NT2/D1 (cell line): ENCODE results near the gene KIF14.
"Not testable (repeated sequence)": the region's sequence is repeated elsewhere in the genome, so short reads cannot be mapped to it uniquely, and the experiment has no call there.

Experiments used
- DNase-seq: peaks from one replicate; pipeline ENCODE4 v3.0.0-alpha.2; 2011; ENCODE audit warnings: low read depth, low spot score
- H3K27me3 ChIP-seq: 2 replicates; pipeline ENCODE4 v1.6.0; 2011; ENCODE audit warnings: mild to moderate bottlenecking; ENCODE audit not compliant: insufficient read length, insufficient read depth
- H3K36me3 ChIP-seq: 2 replicates; pipeline ENCODE4 v1.6.1; 2011; ENCODE audit warnings: mild to moderate bottlenecking, low read length, mixed read lengths; ENCODE audit not compliant: insufficient read depth, insufficient read length
- H3K4me1 ChIP-seq: 2 replicates; pipeline ENCODE4 v1.5.1; 2011; ENCODE audit not compliant: insufficient read depth, insufficient read length
- H3K4me3 ChIP-seq: 2 replicates; pipeline ENCODE4 v1.5.1; 2011; ENCODE audit warnings: low read depth; ENCODE audit not compliant: insufficient read length
- H3K9ac ChIP-seq: 2 replicates; pipeline ENCODE4 v1.6.0; 2011; ENCODE audit warnings: low read depth; ENCODE audit not compliant: insufficient read length
- H3K9me3 ChIP-seq: 2 replicates; pipeline ENCODE4 v1.5.1; 2011; ENCODE audit warnings: mild to moderate bottlenecking, low read length; ENCODE audit not compliant: insufficient read depth
- SUZ12 ChIP-seq: IDR thresholded peaks from 2 replicates; pipeline ENCODE4 v1.6.1; 2011; ENCODE audit not compliant: insufficient read length, insufficient read depth; ENCODE audit errors: extremely low read depth
- YY1 ChIP-seq: IDR thresholded peaks from 2 replicates; pipeline ENCODE4 v1.6.1; 2011; ENCODE audit not compliant: insufficient read length, insufficient read depth
- ZNF274 ChIP-seq: IDR thresholded peaks from 2 replicates; pipeline ENCODE4 v1.6.1; 2011; ENCODE audit warnings: mild to moderate bottlenecking, low read depth, low read length

Gene KIF14

DNA sequence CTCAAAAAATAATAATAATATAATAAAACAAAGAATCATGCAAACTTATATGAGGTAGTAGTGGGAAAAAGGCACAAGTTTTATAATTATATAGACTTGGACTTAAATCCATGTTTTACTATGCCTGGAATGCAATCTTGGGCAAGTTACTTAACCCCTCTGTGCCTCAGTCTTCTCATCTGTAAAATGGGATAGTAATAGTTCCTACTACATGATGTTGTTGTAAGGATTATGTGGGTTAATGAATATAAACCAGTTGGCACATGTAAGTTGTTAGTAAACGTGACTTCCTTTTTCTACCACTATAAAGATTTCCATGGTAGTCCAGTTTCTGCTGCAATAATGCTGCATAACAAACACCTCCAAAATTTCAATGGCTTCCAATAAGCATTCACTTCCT, 10.8 kb upstream of the KIF14 start:
- Histone ChIP-seq H3K4me1 (no peaks in the 10 kb centered on the region), H3K27me3 (no peaks in the 10 kb centered on the region)

GRCh38 chr1:200630515-200630899, 10.0 kb upstream of the KIF14 start:
- H3K4me3 ChIP-seq, H3K9ac ChIP-seq, H3K4me1 ChIP-seq, H3K9me3 ChIP-seq, H3K27me3 ChIP-seq, DNase-seq, H3K36me3 ChIP-seq: not testable (repeated sequence)

More for the DNA sequence above, 10.8 kb upstream of the KIF14 start:
- H3K9ac ChIP-seq, result no peak overlapping the region
- no peak for DNase-seq
- TF ChIP-seq YY1 (no peak), ZNF274 (no peak), SUZ12 (no peak)
- no peak overlapping the region for H3K4me3 ChIP-seq
- H3K36me3 ChIP-seq, result no peaks in the 10 kb centered on the region
- no peaks in the 10 kb centered on the region for H3K9me3 ChIP-seq

GRCh38 chr1:200629876-200630514, 9.4 kb upstream of the KIF14 start:
- Histone ChIP-seq H3K4me1 (no peaks in the 10 kb centered on the region), H3K9me3 (no peaks in the 10 kb centered on the region), H3K4me3 (no peak overlapping the region), H3K9ac (no peak overlapping the region), H3K27me3 (no peaks in the 10 kb centered on the region), H3K36me3 (no peaks in the 10 kb centered on the region)
- TF ChIP-seq YY1 (no peak), SUZ12 (no peak), ZNF274 (no peak)
- no peak for DNase-seq

GRCh38 chr1:200628223-200628881, 7.8 kb upstream of the KIF14 start:
- no peaks in the 10 kb centered on the region for H3K36me3 ChIP-seq
- H3K4me3 ChIP-seq, result no peak overlapping the region
- no peaks in the 10 kb centered on the region for H3K4me1 ChIP-seq
- no peak for DNase-seq
- H3K9ac ChIP-seq, result no peak overlapping the region
- H3K9me3 ChIP-seq, result no peaks in the 10 kb centered on the region
- H3K27me3 ChIP-seq, result no peaks in the 10 kb centered on the region
- TF ChIP-seq YY1 (no peak), ZNF274 (no peak), SUZ12 (no peak)

- TF ChIP-seq SUZ12 (no peak), YY1 (no peak)
- Histone ChIP-seq H3K9me3 (no peaks in the 10 kb centered on the region), H3K4me1 (no peaks in the 10 kb centered on the region), H3K9ac (no peak overlapping the region), H3K36me3 (no peaks in the 10 kb centered on the region), H3K4me3 (no peak overlapping the region), H3K27me3 (no peaks in the 10 kb centered on the region)
- DNase-seq, result no peak
Observed at GRCh38 chr1:200627575-200628222, 7.1 kb upstream of the KIF14 start.

DNA sequence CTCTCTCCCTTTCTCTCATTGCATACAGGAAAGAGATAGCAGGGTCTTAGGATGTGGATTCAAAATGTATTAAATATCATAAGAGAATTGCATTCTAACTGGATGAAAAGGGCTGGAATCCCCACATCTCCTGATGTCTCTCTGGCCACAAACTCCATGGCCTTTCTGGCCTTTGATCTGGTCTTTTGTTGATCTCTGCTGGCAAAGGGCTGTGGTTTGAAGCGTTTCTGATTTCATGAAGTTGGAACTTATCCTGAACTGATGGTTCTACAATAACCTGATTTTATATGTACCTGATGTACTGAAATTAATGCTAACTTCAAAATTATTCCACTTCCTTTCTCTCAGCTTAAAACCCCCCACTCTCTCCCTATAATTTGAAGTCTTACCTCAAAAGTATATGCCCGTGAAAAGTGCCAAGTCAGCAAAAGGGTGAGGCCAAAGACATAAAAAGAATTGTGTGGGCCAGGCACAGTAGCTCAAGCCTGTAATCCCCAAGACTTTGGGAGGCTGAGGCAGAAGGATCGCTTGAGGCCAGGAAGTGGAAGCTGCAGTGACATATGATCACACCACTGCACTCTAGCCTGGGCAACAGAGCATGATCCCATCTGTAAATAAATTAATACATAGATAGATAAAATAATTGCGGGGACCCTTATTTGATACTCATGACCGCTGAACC, 6.4 kb upstream of the KIF14 start:
- Histone ChIP-seq H3K27me3 (no peaks in the 10 kb centered on the region), H3K36me3 (no peaks in the 10 kb centered on the region), H3K4me3 (no peak overlapping the region), H3K9ac (no peak overlapping the region), H3K4me1 (no peaks in the 10 kb centered on the region), H3K9me3 (no peaks in the 10 kb centered on the region)
- no peak for TF ChIP-seq SUZ12
- DNase-seq, result no peak

DNA sequence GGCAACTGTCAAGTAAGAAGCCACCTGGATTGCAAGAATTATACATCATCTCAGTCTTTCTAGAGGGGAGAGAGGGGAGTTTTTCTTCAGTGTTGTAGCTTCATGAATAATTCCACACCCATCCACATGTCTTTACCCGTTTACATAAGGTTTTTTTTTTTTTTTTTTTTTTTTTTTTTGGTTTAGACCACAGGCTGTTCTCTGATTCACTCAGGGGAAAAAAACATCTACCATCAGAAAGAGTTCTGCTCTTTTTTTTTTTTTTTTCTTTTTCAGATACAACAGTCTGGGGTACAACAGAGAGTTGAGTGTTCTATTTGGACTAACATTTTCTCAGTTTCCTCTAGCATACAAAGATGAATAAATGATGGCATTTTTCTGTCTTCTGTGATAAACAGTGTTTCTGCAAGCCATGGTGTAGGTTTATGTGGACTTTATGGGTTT, 4.9 kb upstream of the KIF14 start:
- TF ChIP-seq YY1 (no peak), ZNF274 (no peak), SUZ12 (no peak)
- Histone ChIP-seq H3K27me3 (no peaks in the 10 kb centered on the region), H3K9me3 (no peaks in the 10 kb centered on the region), H3K9ac (no peak overlapping the region), H3K36me3 (no peaks in the 10 kb centered on the region), H3K4me3 (no peak overlapping the region), H3K4me1 (no peaks in the 10 kb centered on the region)
- DNase-seq, result no peak
